Measurements from ENCODE around the gene HSD11B1L.

GRCh38 chr19:5719961-5720790 is 39.3 kb downstream of the HSD11B1L start, which contains the start of the genes CATSPERD and LONP1:
- TF ChIP-seq CTCF (IDR thresholded peaks at IDR 0.05) (peak in 1 of 3 donors; percentile 98), POLR2A (IDR thresholded peaks at IDR 0.05) (peak in 1 of 2 donors; percentile 70)
